GOT3 (cell line): ENCODE data around the gene MYO5A.
"Not testable (repeated sequence)": the region's sequence is repeated elsewhere in the genome, so short reads cannot be mapped to it uniquely, and the experiment has no call there.

ENCODE experiments used
- DNase-seq: peaks from one replicate; lab custom pipeline; 2025; ENCODE audit warnings: mixed read lengths; lab: John Stamatoyannopoulos, UW

Gene MYO5A

GRCh38 chr15:52417957-52418356, 110.7 kb downstream of the MYO5A start:
- DNase-seq: no peak

- no peak for DNase-seq
Observed at GRCh38 chr15:52417521-52417920, 111.2 kb downstream of the MYO5A start.

DNA sequence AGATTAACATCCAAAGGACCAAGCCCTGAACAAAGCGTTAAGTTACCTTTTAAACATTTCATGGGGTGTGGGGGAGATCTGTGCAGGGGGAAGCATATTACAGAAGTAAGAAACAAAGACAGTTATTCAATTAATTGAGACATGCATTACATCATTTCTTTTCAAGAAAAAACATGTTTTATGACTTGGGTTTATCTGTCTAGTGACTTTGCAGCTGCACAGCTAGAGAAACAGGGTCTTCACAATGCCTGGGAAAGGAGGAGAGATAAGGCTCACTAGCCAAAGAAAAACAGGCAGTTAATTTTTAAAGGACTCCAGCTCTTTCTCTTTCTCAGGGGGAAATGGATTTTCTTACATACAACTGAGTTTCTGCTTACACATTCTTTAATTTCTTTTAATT, 112.1 kb downstream of the MYO5A start:
- DNase-seq: not testable (repeated sequence)

GRCh38 chr15:52415628-52416027, 113.1 kb downstream of the MYO5A start:
- no peak for DNase-seq

DNA sequence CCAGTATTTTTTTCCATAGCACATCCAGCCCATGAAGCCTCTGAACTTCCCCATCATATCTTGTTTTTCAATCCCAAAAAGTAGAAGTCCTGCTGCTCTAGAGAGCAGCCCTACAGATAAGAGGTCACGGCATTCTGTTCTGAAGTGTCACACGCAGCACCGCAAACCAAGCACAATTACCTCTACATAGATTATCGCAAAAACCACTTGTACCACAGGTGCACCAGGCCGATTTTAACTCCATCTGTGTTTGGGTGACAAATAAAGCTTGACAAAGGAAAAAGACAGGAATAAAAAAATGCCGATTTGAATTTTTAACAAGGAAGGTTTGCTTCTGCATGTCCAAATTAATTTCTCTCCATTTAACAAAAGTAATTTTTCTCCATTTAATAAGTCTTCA, 113.7 kb downstream of the MYO5A start:
- DNase-seq: no peak

- DNase-seq: no peak
Observed at GRCh38 chr15:52408823-52409222, 119.9 kb downstream of the MYO5A start.

DNA sequence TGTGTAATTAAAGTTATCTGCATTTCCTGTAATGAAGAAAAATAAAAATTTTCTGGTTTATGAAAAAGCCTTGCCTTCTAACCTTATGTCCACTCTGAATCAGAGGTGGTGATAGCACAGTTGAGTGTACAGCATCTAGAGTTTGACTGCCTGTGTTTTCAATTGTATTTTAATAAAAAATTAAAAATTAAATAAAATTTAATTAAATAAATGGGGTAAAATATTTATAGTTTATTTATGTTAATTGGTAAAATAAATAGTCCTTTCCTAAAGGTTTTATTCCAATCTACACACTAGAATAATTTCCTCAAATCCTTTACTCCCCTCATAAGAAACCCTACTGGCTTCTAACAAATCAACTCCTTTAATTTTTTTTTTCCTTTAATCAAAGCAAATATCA, 121.3 kb downstream of the MYO5A start:
- DNase-seq: no peak

GRCh38 chr15:52406601-52407000, 122.1 kb downstream of the MYO5A start:
- DNase-seq: no peak

- no peak for DNase-seq
Observed at GRCh38 chr15:52405856-52406255, 122.8 kb downstream of the MYO5A start.

DNA sequence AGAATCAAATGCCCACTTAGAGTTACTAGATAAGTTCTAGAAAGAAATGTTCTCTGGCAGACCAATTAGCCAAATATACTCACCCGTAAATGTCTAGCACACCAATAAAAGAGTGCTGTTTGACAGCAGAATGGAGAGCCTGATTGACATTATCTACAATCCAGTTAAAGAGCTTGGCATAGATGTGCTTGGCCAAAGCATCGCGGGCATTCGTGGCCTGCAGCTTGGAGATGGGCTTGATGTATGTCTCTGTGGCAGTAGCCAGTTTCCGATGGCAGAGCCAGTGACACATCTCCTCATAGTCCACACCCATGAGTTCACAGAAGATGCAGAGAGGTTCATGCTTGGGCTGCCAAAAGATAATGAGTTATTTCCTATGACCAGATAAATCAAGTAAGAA, 131.6 kb downstream of the MYO5A start:
- no peak for DNase-seq

GRCh38 chr15:52394118-52394517, 134.6 kb downstream of the MYO5A start:
- DNase-seq: no peak

DNA sequence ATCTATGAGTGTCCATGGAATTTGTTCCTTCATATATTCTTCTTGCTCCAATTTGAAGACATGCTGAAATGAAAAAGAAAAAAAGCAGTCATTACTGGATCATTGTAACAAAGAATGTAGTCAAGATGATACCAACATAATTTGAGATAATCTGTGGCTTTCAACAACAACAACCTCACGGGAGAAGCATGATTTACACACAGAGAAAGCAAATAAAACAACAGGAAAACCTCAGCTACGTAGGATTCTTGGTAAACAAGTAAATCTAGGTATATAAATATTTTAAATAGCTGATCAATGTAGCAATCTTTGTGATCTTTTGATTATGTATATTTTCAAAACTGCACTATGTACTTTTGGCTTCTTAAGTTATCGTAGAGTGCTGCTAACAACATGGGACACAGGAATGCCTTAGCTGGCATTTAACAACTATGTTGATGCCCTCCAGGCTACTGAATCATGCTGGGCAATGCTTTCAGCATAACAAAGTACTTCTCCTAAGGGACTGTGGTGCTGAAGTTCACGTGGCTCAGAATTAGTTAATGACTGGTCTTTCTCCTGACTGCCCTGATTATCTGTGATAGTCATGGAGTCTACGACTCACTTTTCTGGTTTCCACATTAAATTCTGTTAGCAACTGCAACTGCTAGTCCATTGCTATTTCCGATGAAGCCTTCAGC, 136.5 kb downstream of the MYO5A start:
- DNase-seq: no peak

DNA sequence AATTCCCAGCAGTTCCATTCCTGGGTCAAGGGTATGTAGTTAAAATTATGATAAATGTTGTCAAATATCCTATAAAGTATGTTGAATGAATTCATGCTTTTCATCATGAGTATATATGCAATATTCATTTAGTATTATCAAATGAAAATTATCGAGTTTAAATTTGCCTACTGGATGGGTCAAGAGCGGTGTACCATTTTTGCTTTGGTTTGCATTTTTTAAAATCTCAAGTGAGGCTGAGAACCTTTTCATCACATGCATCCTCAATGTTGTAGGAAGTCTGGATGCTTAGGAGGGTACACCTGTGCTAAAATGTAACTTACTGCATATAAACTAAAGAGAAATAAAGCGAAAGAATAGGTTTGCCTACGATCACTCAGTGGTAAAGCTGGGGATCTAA, 137.6 kb downstream of the MYO5A start:
- no peak for DNase-seq

DNA sequence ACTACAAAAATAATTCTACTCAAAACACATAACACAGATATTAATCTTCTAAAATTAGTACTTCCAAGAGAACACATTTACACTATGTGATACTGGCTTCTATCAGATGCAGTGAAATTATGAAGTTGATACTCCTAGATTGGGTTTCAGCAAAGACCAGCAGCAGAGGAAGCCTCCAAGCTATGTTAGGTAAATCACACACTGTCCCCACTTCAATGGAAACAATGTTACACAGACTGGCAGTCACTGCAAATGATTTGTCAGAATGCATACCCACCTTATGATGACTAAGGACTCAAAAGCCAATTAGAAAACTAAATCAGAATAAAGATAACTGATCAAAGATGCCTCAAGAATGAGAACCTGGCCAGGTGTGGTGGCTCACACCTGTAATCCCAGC, 143.0 kb downstream of the MYO5A start:
- DNase-seq: no peak

GRCh38 chr15:52383100-52383588, 145.5 kb downstream of the MYO5A start:
- no peak for DNase-seq

GRCh38 chr15:52382647-52383046, 146.0 kb downstream of the MYO5A start:
- DNase-seq: no peak

GRCh38 chr15:52379395-52380106, 149.1 kb downstream of the MYO5A start:
- DNase-seq: no peak

DNA sequence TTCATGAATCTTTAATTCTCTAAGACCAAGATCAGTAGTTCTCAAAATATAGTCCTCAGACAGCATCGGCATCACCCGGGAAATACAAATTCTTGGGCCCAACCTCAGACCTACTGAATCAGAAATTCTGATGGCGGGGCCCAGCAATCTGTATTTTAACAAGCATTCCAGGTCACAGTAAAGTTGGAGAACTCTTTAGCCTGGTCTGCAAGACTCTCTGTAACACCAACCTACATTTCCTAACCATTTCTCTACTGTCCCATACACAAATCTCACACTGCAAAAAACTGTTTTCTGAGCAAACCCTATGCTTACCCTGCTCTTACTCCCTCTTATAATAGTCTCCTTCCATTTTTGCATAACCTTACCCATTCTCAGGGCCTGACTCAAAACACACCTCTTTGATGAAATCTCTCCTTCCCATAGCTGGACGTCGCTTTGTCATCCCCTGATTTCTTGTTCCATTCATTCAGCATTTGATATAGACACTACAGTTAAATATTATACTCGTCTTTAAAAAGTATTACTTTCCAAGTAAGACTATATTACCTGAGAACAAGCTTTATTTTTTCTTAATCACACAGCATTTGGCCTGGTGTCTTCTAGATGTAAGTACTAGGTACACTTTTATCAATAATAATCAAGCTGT, 149.8 kb downstream of the MYO5A start:
- no peak for DNase-seq

GRCh38 chr15:52370010-52370409, 158.7 kb downstream of the MYO5A start:
- no peak for DNase-seq

GRCh38 chr15:52369455-52369854, 159.2 kb downstream of the MYO5A start:
- DNase-seq: no peak

- DNase-seq: no peak
Observed at GRCh38 chr15:52369030-52369429, 159.7 kb downstream of the MYO5A start.

- DNase-seq: no peak
Observed at GRCh38 chr15:52368402-52368801, 160.3 kb downstream of the MYO5A start.

DNA sequence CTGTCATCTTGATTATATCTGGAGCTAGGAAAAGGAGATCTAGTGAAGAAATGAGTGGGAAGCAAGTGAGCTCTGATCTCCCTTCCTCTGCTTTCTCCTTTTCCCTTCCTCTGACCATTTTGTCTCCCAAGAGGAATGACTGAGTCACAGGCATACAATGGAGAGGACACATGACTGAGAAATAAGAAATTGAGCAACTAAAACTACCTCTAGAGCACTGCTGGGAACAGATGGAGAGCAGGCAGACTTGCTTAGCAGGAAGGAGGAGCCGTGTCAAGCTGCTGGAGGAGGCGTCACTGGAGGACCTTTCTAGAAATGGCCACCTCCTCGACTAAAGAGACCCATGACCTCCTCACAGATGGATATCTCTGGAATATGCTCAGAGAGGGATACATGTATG, 166.2 kb downstream of the MYO5A start:
- no peak for DNase-seq
